B cell (primary cell): Measurements from ENCODE around the gene OIT3. TPM values are rescaled to one million over a fixed set of nuclear protein-coding genes. Genes with fewer than 3 reads are reported as not detected.

Experiments used
- ATAC-seq: fragments of 200-7000 bp; cut with Tn5 transposase; one replicate; pipeline ENCODE4 v1.10.0; 2021; ENCODE audit warnings: low read depth, mild to moderate bottlenecking, moderate number of reproducible peaks, moderate library complexity
- CTCF ChIA-PET: fragments of 350-600 bp; sonication (Branson Sonifier 250); formaldehyde crosslinking; loops from one replicate; lab custom pipeline; 2021; ENCODE audit warnings: antibody characterized with exemption, inconsistent platforms; lab: Charles Lee
- POLR2A ChIA-PET: fragments of 350-600 bp; sonication (Branson Sonifier 250); formaldehyde crosslinking; loops from one replicate; lab custom pipeline; 2021; ENCODE audit warnings: antibody characterized with exemption; lab: Charles Lee
- DNase-seq: peaks from one replicate; pipeline ENCODE4 v3.0.0; 2013
- H2AFZ ChIP-seq: 2 replicates; pipeline ENCODE4 v1.6.1; 2012; ENCODE audit warnings: mild to moderate bottlenecking, low read depth, low read length; ENCODE audit not compliant: insufficient read depth, poor library complexity, severe bottlenecking
- H3K27ac ChIP-seq, 2 donors: 1 replicate in 1 of 2; 2 replicates in 1 of 2; pipeline ENCODE4 v1.5.1; 2012 to 2013; ENCODE audit warnings: low read length in 2 of 2, mild to moderate bottlenecking in 2 of 2, moderate library complexity in 1 of 2
- H3K27me3 ChIP-seq, 4 experiments: fragments of 200-600 bp in 1 of 4; sonication (generic) in 1 of 4; replicated peaks in 1 of 4; 1 replicate in 2 of 4; 2 replicates in 2 of 4; pipeline versions ENCODE4 v1.6.1 to v1.7.0; 2013 to 2016; ENCODE audit warnings: low read length in 3 of 4, mild to moderate bottlenecking in 2 of 4, mixed read lengths in 1 of 4, moderate library complexity in 1 of 4; ENCODE audit not compliant: insufficient read depth in 4 of 4, control insufficient read depth in 3 of 4; ENCODE audit errors: control extremely low read depth in 1 of 4
- H3K36me3 ChIP-seq, 2 experiments: replicated peaks in 1 of 2; 1 replicate in 1 of 2; 2 replicates in 1 of 2; pipeline versions ENCODE4 v1.6.1 to v1.7.1; 2013; ENCODE audit warnings: low read length in 1 of 2; ENCODE audit not compliant: insufficient read depth in 2 of 2, control insufficient read depth in 1 of 2; ENCODE audit errors: control extremely low read depth in 1 of 2, extremely low read depth in 1 of 2
- H3K4me1 ChIP-seq, 2 donors: fragments of 200-600 bp in 1 of 2; sonication (generic) in 1 of 2; 1 replicate in 1 of 2; 2 replicates in 1 of 2; pipeline versions ENCODE4 v1.5.1 to v1.6.1; 2013 to 2017; ENCODE audit warnings: low read length in 2 of 2; ENCODE audit not compliant: control insufficient read depth in 2 of 2, insufficient read depth in 2 of 2
- H3K4me2 ChIP-seq: replicated peaks from 2 replicates; pipeline ENCODE3; 2012; ENCODE audit warnings: mild to moderate bottlenecking, low read depth, low read length; ENCODE audit not compliant: poor library complexity, severe bottlenecking
- H3K4me3 ChIP-seq, 5 experiments: fragments of 200-600 bp in 1 of 5; sonication (generic) in 1 of 5; 1 replicate in 3 of 5; 2 replicates in 2 of 5; pipeline versions ENCODE4 v1.5.1 to v1.7.0; 2011 to 2016; ENCODE audit warnings: low read length in 4 of 5, mild to moderate bottlenecking in 4 of 5, low read depth in 2 of 5, control low read depth in 1 of 5, moderate library complexity in 1 of 5; ENCODE audit not compliant: insufficient read depth in 1 of 5; ENCODE audit errors: control extremely low read depth in 1 of 5, extremely low read depth in 1 of 5
- H3K79me2 ChIP-seq: fragments of 200-600 bp; sonication (generic); one replicate; pipeline ENCODE4 v1.6.0; 2016; ENCODE audit warnings: low read length; ENCODE audit not compliant: control insufficient read depth, insufficient read depth
- H3K9ac ChIP-seq: fragments of 200-600 bp; sonication (generic); 2 replicates; pipeline ENCODE4 v1.6.1; 2017; ENCODE audit warnings: mild to moderate bottlenecking, low read length, moderate library complexity
- H3K9me3 ChIP-seq, 3 donors: one replicate each; pipeline versions ENCODE4 v1.6.1 to v1.7.1; 2013; ENCODE audit warnings: low read length in 2 of 3; ENCODE audit not compliant: control insufficient read depth in 2 of 3, insufficient read depth in 1 of 3; ENCODE audit errors: control extremely low read depth in 1 of 3
- H4K20me1 ChIP-seq: 2 replicates; pipeline ENCODE4 v1.6.0; 2012; ENCODE audit warnings: mild to moderate bottlenecking, low read length; ENCODE audit not compliant: insufficient read depth, control insufficient read depth, poor library complexity, severe bottlenecking
- H3K27ac Mint-ChIP-seq: one replicate; pipeline ENCODE4 v1.8.0; 2021; ENCODE audit warnings: mixed read lengths
- H3K27me3 Mint-ChIP-seq: one replicate; pipeline ENCODE4 v1.8.0; 2021; ENCODE audit warnings: mixed read lengths
- H3K4me1 Mint-ChIP-seq: one replicate; pipeline ENCODE4 v1.8.0; 2021; ENCODE audit warnings: mixed read lengths
- H3K4me3 Mint-ChIP-seq: one replicate; pipeline ENCODE4 v1.8.0; 2021; ENCODE audit warnings: mixed read lengths
- H3K9me3 Mint-ChIP-seq: one replicate; pipeline ENCODE4 v1.8.0; 2022; ENCODE audit warnings: mixed read lengths; ENCODE audit not compliant: insufficient read depth
- CTCF ChIP-seq: fragments of 200-600 bp; IDR thresholded peaks from one replicate; pipeline ENCODE4 v1.8.0; 2022; ENCODE audit warnings: antibody characterized with exemption, mild to moderate bottlenecking
- EZH2 ChIP-seq: IDR thresholded peaks from 2 replicates; pipeline ENCODE4 v1.6.1; 2012; ENCODE audit warnings: borderline replicate concordance, low read depth, mild to moderate bottlenecking, moderate library complexity, low read length; ENCODE audit not compliant: insufficient read depth, poor library complexity, severe bottlenecking
- WGBS: methylation state at CpG from one replicate; pipeline ENCODE4 v1.1.5; 2013; ENCODE audit warnings: missing lambda C conversion rate; ENCODE audit not compliant: insufficient coverage; 5-methylcytosine and 5-hydroxymethylcytosine counted together
- intact Hi-C: fragments of 100-400 bp; cut with micrococcal nuclease; formaldehyde crosslinking; loops from one replicate; pipeline ENCODE4 v1.10.0; 2022
- polyA plus RNA-seq: library from polyadenylated mRNA; depleted of rRNA; stranded (reverse); fragments of >200 nt; gene quantifications from 2 replicates; pipeline ENCODE4 v1.2.3, GENCODE V29; 2012
- total RNA-seq, 2 donors: library from RNA; stranded (reverse); fragments of 120-200 nt in 1 of 2; gene quantifications; 1 replicate in 1 of 2; 2 replicates in 1 of 2; pipeline versions ENCODE4 v1.2.3 to v1.2.4, GENCODE V29; 2013 to 2022

The OIT3 gene
- total and polyA plus RNA-seq, 2 donors (not counting 1 experiment from before 2014, with no cell fraction given): 0.04 TPM; not detected in 1

GRCh38 chr10:72895236-72895850 is 1.8 kb downstream of the OIT3 start:
- no peak overlapping the region for H3K27ac Mint-ChIP-seq

GRCh38 chr10:72898616-72899015 is 5.1 kb downstream of the OIT3 start:
- Mint-ChIP-seq H3K27ac (no peak overlapping the region), H3K4me1 (no peaks in the 10 kb centered on the region), H3K4me3 (no peak overlapping the region), H3K9me3 (no peaks in the 10 kb centered on the region), H3K27me3 (peaks cover 6% of the 10 kb centered on the region)
- Histone ChIP-seq H3K4me3 (no peak overlapping the region), H3K27me3 (peaks cover 0 to 6% (median 2%) of the 10 kb centered on the region in 4 experiments), H2AFZ (no peak overlapping the region), H3K27ac (no peak overlapping the region), H3K9ac (no peak overlapping the region), H3K4me2 (no peak overlapping the region), H3K4me1 (no peaks in the 10 kb centered on the region), H4K20me1 (no peaks in the 10 kb centered on the region), H3K36me3 (no peaks in the 10 kb centered on the region), H3K9me3 (no peaks in the 10 kb centered on the region), H3K79me2 (no peaks in the 10 kb centered on the region)
- no peak for DNase-seq
- TF ChIP-seq CTCF (no peak), EZH2 (no peak)
- ChIA-PET CTCF (no interaction called here), POLR2A (no interaction called here)
- 96% methylated on average over 9 of the region's 10 CpGs for WGBS
- no peak for ATAC-seq
- intact Hi-C loops: no loop called here

More at GRCh38 chr10:72895236-72895850, 1.8 kb downstream of the OIT3 start:
- no peaks in the 10 kb centered on the region for H4K20me1 ChIP-seq
- no peak overlapping the region for H3K9ac ChIP-seq
- DNase-seq: no peak
- CTCF ChIA-PET: no interaction called here
- H3K9me3 Mint-ChIP-seq: no peaks in the 10 kb centered on the region
- H3K36me3 ChIP-seq: no peaks in the 10 kb centered on the region
- no peak for ATAC-seq
- H3K27ac ChIP-seq: no peak overlapping the region
- intact Hi-C loops: no loop called here
- H3K4me3 Mint-ChIP-seq: no peak overlapping the region
- no peaks in the 10 kb centered on the region for H3K9me3 ChIP-seq
- H3K27me3 ChIP-seq: peaks cover 0 to 6% (median 2%) of the 10 kb centered on the region in 4 experiments
- POLR2A ChIA-PET: no interaction called here
- no peak overlapping the region for H3K4me2 ChIP-seq
- no peak overlapping the region for H3K4me3 ChIP-seq
- H3K4me1 Mint-ChIP-seq: no peaks in the 10 kb centered on the region
- peaks cover 6% of the 10 kb centered on the region for H3K27me3 Mint-ChIP-seq
- H2AFZ ChIP-seq: no peak overlapping the region
- H3K79me2 ChIP-seq: no peaks in the 10 kb centered on the region
- TF ChIP-seq CTCF: no peak
- no peak for TF ChIP-seq EZH2
- H3K4me1 ChIP-seq: no peaks in the 10 kb centered on the region
- WGBS: 96% methylated on average over 10 of the region's 11 CpGs
